Cardiac fibroblast (primary cell): ENCODE measurements around the gene CRMP1.
A peak's percentile ranks its signal among the peaks of the same experiment; 100 is the strongest.

Source experiments
- DNase-seq, 2 donors: peaks; one replicate each; pipeline versions ENCODE4 v3.0.0 to v3.0.0-alpha.2; 2010; ENCODE audit warnings: low read depth in 2 of 2
- H3K4me3 ChIP-seq, 2 donors: replicated peaks in 1 of 2; 1 replicate in 1 of 2; 2 replicates in 1 of 2; pipeline ENCODE4 v1.5.1; 2011; ENCODE audit warnings: low read depth in 2 of 2, low read length in 2 of 2, mild to moderate bottlenecking in 2 of 2, moderate library complexity in 1 of 2
- TF ChIP-seq, protein P1 (sequence below): IDR thresholded peaks from one replicate; pipeline ENCODE4 v1.5.1; 2011; ENCODE audit warnings: low read depth, mild to moderate bottlenecking, low read length, inconsistent platforms

The CRMP1 gene

DNA sequence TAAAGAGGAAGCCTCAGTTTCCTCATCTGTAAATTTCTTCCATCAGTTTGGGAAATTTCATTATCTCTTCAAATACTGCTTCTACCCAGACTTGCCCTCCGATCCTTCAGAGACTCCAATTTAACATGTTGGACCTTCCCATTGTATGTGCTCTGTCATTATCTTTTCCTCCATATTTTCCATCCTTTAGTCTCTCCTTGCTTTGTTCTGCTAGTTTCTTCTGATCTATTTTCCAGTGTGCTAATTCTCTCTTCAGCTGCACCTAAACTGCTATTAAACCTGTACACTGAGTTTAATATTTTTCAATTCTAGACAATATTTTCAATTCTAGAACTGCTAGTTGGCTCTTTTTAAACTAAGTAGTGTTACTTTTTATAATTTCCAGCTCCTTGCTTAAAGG, 116.4 kb downstream of the CRMP1 start:
- no peak for DNase-seq
- no peak overlapping the region for H3K4me3 ChIP-seq
- TF ChIP-seq, protein P1, sequence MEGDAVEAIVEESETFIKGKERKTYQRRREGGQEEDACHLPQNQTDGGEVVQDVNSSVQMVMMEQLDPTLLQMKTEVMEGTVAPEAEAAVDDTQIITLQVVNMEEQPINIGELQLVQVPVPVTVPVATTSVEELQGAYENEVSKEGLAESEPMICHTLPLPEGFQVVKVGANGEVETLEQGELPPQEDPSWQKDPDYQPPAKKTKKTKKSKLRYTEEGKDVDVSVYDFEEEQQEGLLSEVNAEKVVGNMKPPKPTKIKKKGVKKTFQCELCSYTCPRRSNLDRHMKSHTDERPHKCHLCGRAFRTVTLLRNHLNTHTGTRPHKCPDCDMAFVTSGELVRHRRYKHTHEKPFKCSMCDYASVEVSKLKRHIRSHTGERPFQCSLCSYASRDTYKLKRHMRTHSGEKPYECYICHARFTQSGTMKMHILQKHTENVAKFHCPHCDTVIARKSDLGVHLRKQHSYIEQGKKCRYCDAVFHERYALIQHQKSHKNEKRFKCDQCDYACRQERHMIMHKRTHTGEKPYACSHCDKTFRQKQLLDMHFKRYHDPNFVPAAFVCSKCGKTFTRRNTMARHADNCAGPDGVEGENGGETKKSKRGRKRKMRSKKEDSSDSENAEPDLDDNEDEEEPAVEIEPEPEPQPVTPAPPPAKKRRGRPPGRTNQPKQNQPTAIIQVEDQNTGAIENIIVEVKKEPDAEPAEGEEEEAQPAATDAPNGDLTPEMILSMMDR = no peak

DNA sequence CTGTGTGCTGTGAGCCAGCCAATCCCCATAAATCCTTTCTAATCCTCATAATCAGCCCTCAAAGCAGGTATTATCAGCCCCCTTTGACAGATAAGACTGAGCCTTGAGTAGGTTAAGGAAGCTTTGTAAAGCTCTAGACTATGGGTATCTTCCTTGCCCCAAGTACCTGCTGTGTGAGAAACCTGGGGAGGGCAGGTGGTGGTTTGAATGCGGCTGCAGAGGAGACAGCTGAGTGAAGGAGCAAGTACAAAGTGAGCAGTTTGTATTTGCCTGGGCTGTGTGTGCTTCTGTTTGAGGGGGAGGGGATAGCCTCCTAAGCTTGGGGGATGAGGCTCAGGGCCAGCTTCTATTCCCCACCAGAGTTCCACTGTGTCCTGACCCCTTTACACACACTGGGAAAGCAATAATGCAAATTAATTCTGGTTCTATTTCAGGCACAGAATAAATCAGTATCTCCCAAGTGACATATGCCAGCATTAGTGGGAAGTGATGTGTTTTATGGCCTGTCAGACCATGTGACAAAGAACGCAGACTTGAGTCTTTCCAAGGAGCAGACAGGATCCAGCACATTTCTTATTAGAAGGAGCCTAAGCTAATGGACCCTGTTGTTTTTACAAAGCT, 118.4 kb downstream of the CRMP1 start:
- no peak for DNase-seq
- TF ChIP-seq, protein P1 = no peak
- H3K4me3 ChIP-seq = no peak overlapping the region

DNA sequence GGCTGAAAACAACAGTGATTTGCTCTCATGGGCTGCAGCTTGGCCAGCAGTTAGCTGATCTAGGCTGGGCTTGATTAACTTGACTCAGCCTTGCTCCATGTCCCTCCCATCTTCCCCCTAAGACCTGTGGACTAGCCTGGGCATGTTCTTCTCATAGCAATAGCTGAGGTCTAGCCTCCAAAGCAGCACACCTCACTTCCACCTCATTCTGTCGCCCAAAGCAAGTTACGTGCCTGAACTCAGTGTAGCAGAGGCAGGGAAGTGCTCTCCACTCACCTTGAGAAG, 119.7 kb downstream of the CRMP1 start:
- no peak overlapping the region for H3K4me3 ChIP-seq
- TF ChIP-seq, protein P1 = no peak
- DNase-seq = peak in 1 of 2 donors; percentile 27

DNA sequence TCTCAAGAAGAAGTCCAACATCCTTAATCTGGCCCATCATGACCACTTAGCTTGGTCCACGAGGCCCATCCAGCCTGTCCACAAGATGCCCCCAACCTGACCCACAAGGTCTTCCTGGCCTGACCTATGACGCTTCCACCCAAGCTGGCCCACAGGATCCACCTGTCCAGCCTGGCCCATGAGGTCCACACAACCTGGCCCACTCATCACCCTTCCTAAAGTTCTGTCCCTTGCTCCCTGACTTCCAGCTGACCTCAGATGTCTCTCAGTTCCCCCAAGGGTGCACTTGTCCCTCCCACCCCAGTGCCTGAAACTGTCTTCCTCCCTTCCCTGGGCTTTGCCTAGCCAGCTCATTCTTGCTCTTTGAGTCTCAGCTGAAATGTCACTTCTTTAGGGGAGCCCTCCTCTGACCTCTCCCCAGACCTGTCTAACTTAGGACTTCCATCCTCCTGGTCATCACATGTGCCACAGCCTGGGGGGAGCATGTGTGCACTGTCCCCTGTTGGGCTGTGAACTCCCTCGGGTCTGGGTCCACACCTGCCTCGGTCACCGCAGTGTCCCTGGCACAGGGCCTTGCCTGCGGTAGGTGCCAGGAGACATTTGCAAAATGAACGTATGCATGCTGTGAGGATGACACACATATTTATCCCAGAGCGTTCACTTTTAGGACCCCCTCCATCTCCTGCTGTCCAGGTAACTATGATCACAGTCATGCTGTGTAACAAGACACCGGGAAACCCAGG, 120.2 kb downstream of the CRMP1 start:
- no peak overlapping the region for H3K4me3 ChIP-seq
- DNase-seq = no peak
- TF ChIP-seq, protein P1 = no peak
